Gastroesophageal sphincter (tissue), 3 donors: ENCODE data around the gene HIC2.
"Not testable (repeated sequence)": the region's sequence is repeated elsewhere in the genome, so short reads cannot be mapped to it uniquely, and the experiment has no call there.

Experiments used
- EP300 ChIP-seq: sonication (generic); formaldehyde crosslinking; IDR thresholded peaks from one replicate; pipeline ENCODE4 v1.6.1; 2017; ENCODE audit warnings: antibody characterized with exemption, mild to moderate bottlenecking
- TF ChIP-seq, protein P1 (sequence below), 4 experiments: fragments of 200-600 bp in 2 of 4; fragments of 450-650 bp in 2 of 4; sonication (generic) in 1 of 4; IDR thresholded peaks; one replicate each; pipeline ENCODE4 v1.5.1; 2017 to 2019; ENCODE audit warnings: antibody characterized with exemption in 4 of 4, mild to moderate bottlenecking in 2 of 4, moderate library complexity in 2 of 4

DNA sequence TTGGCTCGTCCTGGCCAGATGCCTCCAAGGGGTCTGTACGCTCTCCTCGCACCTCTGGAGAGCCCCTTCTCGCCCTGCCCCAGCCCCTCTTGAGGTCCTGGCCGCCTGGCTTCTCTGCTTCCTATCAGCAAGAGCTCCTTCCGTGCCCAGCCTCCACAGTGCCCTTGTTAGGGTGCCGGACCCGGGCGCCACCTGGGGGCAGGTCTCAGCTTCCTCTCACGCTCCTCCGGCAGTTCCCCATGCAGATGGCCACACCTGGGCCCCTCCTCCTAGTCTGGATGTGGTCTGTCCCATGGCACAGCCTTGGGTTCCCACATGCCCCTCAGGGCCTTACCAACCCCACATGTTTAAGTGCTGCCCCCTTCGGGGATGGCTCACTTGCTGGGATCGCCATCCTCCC, 56.5 kb downstream of the HIC2 start:
- TF ChIP-seq, protein P1, sequence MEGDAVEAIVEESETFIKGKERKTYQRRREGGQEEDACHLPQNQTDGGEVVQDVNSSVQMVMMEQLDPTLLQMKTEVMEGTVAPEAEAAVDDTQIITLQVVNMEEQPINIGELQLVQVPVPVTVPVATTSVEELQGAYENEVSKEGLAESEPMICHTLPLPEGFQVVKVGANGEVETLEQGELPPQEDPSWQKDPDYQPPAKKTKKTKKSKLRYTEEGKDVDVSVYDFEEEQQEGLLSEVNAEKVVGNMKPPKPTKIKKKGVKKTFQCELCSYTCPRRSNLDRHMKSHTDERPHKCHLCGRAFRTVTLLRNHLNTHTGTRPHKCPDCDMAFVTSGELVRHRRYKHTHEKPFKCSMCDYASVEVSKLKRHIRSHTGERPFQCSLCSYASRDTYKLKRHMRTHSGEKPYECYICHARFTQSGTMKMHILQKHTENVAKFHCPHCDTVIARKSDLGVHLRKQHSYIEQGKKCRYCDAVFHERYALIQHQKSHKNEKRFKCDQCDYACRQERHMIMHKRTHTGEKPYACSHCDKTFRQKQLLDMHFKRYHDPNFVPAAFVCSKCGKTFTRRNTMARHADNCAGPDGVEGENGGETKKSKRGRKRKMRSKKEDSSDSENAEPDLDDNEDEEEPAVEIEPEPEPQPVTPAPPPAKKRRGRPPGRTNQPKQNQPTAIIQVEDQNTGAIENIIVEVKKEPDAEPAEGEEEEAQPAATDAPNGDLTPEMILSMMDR (IDR thresholded peaks at IDR 0.05): not testable (repeated sequence)
- not testable (repeated sequence) for TF ChIP-seq EP300
